HS-27A (cell line): ENCODE data around the gene LRRC27.

ENCODE experiments used
- DNase-seq: peaks from one replicate; pipeline ENCODE4 v3.0.0-alpha.2; 2012; ENCODE audit warnings: low read depth, missing footprints

LRRC27 gene

DNA sequence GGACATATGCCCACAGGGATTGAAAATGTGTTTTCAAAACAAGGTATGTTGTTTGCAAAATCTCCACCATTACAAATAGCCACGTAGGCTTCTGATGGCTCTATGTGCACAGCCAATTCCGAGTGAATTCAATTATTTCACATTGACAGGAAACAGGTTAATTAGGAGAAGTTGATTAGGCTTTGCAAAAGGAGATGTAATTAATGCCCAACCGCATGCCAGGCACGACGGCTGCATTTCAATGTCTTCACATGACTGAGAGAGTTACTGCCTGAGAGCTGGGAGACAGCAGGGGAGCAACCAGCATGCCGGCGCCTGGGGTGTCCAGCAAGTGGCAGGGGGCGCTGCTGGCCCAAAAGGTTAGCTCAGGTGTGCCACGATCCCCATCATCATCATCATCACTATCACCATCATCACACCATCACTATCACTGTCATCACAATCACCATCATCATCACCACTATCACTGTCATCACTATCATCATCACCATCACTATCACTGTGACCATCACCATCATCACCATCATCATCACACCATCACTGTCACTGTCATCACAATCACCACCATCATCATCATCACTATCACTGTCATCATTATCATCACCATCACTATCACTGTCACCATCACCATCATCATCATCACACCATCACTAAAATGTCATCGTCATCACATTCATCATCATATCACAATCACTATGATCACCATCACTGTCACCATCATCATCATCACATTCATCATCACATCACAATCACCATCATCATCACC lies 95.2 kb downstream of the LRRC27 start:
- no peak for DNase-seq

DNA sequence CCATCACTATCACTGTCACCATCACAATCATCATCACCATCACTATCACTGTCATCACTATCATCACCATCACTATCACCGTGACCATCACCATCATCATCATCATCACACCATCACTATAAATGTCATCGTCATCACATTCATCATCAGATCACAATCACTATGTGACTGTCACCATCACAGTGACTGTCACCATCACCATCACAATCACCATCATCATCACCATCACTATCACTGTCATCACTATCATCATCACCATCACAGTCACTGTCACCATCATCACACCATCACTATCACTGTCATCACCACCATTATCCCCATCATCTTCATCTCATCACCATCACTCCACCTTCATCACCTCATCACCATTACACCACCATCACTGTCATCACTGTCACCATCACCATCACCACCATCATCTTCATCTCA lies 96.0 kb downstream of the LRRC27 start:
- no peak for DNase-seq

- no peak for DNase-seq
Measured at GRCh38 chr10:132428486-132428995, 96.5 kb downstream of the LRRC27 start.
